HPDE6-E6E7 (cell line): ENCODE results near the gene DCX.
"Not testable (repeated sequence)": the region's sequence is repeated elsewhere in the genome, so short reads cannot be mapped to it uniquely, and the experiment has no call there.

Experiments used
- DNase-seq: peaks from one replicate; pipeline ENCODE4 v3.0.0; 2011; ENCODE audit warnings: missing footprints; ENCODE audit errors: extremely low spot score

The DCX gene

DNA sequence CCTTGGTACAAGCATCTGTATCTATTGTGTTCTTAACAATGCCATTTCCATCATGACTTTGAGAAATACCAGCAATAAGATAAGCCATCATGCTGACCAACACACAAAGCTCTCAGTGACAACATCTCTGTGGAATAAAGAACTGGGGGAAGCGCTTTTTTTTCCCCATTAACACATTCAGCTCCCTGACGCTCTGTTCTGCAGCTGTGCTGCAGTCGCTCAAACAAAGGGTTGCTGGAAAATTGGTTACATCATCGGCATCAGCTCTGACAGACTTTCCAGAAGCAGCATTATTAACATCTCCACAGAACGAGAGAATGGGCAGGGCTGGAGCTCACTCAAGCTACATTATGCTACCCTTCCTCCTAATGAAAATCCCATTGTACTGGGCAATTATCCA lies 39.9 kb downstream of the DCX start:
- DNase-seq: no peak

DNA sequence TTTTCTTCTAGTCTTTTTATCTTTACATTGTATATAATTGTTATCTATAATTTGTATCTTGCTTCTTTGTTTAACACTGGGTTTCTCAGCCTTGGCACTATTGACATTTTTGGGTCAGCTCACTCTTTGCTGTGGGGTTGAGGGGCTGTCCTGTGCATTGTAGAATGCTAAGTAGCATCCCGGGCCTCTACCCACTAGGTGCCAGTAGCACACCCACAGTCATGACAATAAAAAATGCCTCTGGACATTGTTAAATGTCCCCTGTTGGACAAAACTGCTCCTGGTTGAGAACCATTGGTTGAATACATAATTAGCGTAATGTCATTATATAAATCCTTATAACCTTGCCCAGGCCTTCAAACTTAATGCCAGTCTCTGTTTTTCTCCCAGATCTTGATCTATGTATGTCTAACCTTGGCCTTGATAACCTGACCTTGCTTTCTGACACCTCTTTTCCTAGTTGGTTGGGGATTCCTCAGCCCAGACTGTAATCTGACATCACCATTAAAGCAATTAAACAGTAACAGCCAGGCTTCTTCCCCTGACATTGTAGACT lies 46.1 kb downstream of the DCX start:
- no peak for DNase-seq

DNA sequence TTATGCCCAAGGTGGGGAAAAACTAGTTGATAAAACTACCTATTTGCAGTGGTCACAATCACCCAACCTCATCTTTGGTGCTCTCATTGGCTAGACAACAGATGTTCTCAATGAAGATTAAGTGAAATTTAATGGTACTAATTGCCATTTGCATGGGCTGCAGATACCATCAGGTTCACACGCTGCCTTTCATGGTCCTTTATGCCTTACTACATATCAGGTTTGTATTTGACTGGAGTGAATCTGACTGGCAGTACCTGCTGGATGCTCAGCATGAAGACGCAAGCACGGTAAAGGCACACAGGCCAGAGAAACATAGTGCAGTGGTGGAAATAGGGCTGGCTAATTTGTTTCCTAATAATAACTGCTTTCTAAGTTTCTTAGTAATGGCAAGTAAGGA lies 48.3 kb downstream of the DCX start:
- no peak for DNase-seq

DNA sequence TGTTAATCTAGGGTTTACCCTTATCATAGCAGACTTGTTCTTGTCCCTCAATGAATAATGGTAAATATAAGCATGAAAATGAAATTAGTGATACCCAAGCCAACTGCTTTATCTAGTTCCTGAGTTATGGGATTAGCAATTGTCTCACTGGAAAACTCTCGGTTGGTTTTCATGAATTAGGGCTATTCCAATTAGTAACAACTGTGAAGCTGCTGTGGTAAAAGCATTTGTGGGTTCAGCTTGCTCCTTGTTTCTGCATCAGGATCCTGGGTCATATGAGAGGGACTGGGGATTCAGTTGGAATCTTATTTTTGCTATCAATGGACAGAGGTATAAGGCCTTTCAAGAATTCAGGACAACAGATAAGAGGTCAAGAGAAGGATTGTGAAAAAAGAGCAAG lies 50.2 kb downstream of the DCX start:
- DNase-seq: no peak

DNA sequence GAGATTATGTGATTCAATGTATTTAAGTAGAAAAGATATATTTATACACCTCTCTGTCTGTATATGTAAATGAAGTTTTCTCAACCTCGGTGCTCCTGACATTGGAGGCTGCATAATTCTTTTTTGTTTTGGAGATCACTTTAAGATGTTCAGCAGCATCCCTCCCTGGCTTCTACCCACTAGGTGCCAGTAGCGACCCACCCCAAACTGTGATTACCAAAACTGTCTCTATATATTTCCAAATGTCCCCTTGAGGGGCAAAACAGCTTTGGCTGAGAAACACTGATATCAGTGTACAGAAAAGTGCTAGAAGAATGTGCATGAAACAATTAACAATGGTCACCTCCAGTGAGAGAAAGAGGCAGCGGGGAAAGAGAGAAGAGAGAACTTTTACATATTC lies 51.2 kb downstream of the DCX start:
- DNase-seq: no peak

DNA sequence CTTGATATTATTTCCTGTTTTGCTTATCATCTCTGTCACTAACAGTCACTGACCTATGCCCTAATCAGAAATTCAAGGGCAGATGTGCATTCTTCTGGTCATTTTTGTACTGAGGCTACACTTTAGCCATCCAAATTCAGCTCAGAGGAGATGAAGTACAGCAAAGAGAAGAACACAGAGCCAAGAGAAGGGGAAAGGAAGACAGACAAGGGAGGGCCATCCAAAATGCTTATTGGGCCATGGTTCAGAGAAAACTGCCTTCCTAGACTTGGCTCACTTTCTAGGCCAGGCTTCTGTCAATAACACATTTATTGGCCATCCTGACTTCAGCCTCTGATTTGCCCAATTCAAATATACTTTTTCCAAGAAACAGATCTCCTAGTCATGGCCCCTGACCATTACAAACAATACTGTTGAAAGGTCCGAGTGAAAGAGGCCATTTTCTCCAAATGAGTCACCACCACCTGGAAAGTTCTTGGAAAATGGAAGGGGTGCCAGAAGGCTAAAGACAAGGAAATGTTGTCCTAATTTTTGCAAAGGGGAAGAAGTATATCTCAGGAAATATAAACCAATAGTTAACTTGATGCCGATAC lies 56.4 kb downstream of the DCX start:
- DNase-seq: no peak

DNA sequence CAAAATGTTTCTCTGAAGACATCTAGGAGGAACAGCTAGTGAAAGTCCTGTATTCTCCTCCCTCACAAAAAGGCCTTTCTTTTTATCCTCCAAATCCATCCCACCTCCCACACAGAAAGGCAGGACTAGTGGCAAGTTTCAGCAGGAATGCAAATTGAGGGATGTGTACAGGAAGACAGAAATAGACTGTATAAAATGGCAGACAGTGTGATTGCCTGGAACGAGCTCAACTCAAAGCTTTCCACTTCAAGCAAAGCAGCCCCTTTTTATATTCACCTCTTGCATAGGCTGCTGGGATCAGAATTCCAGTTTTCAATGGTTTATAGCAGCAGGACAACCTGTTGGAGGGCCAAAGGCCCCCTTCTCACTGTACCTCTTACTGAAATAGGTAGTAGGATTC lies 57.5 kb downstream of the DCX start:
- DNase-seq: no peak

DNA sequence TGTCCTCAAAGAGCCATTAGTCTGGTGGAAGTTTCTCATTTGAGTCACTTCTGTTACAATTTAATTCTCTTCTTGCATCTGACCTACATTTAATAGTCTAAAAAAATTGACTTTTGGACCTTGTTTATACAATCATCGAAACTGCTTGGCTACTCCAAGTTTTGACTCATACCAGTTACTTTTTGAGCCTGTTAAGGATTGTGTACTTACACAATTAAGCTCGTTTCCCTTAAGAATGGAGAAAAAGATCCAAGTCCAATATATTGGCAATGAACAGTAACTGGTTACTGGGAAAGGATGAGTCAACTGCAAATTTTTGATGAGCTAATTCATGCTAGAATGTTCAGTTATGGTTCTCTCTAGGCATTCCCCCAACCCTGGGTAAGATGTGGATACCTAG lies 58.2 kb downstream of the DCX start:
- DNase-seq: no peak

DNA sequence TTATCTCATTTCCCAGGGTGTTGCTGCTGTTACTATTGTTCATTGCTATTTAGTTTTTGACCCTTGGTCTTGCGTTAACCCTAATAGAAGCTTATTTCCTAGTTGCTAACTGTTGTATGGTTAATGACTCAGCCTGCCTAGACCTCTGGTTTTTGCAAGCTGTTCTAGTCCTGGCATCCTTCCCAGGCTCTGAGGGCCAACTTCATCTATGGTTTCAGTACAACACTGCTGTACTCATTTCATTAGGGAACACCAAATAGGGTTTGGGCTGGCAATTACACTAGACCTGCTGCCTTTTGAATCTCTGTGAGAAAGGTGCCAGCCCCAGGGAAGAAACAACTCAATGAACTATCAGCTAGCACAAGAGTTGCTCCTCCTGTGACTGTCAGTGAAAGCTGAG lies 59.6 kb downstream of the DCX start:
- DNase-seq: no peak

DNA sequence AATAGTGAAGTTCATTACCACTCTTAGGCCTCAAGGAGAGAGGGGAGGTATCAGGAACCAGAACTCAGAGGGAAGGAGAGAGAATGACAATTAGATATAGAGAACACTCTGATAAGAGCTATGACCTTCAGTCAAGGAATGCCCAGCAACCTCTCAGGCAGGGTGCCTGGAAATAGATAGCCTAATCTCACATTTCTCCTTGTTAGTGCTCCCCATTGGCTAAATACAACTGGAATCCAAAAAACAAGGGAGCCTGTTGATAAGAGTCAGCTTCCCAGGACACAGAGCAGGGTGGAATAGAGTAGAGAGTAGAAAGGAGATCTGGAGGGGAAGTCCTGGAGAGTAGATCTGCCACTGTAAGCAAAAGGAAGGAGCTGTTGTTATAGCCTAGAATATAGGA lies 62.1 kb downstream of the DCX start:
- no peak for DNase-seq

DNA sequence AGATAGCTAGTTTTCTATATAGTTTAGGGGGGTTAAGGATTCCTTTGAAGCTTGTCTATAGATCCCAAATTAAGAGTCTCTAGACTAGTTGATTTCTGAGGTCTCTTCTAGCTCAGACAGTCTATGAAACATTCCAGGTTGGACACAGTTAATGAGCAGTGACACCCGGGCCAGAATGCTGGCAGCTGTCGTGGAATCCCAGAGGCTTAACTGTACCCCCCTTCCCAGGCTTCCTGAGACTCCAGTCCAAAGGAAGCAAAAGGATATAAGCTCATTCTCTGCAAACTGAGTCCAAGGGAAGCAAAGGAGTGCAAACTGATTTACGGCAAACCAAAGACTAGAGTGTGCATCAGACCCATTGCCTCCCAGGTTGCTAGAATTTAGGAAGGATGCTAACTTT lies 62.9 kb downstream of the DCX start:
- DNase-seq: no peak

DNA sequence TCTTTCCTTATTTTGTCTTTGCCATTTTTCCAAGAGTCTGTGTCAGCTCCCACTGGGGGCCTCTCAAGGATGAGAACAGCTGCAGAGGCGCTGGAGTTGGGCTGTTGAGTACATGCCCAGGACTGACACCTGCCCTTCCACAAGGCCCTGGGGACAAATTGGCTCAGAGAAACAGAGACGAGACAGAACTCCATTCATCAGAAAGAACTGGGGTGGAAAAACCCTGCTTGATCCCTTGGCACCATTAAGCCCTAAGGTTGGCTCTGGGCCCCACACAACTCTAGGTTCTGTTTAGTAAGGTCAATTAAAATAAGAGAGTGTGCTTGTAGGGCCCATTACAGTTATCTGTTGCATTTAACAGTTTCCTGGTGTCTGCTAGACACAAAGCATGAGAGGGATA lies 63.6 kb downstream of the DCX start:
- no peak for DNase-seq

DNA sequence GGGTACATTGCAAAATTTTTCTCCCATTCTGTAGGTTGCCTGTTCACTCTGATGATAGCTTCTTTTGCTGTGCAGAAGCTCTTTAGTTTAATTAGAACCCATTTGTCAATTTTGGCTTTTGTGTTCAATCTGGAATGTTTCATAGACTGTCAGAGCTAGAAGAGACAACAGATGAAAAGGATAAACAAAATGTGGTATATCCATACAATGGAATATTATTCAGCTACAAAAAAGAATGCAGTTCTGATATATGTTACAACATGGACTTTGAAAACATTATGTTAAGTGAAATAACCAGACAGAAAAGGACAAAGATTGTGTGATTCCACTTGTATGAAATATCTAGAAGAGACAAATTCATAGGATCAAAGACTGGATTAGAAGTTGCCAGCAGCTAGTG lies 65.8 kb downstream of the DCX start:
- not testable (repeated sequence) for DNase-seq

DNA sequence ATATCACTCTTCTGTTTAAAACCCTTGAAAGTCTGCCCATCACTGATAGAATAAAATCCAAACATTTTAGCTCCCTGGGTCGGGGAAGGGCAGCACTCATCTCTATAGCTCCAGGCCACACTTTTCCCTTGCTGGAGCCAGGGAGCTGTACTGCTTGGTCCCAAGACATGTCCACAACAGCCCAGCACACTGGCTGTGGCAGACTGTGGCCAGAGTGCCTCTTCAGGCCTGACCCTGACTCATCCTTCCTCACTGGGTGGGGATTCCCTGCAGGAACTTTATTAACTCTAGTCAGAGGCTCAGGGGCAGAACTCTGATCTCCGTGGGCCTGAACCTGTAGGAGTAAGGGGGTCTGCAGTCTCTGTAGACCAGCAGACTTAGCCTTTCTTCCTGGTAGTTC lies 71.9 kb downstream of the DCX start:
- no peak for DNase-seq

DNA sequence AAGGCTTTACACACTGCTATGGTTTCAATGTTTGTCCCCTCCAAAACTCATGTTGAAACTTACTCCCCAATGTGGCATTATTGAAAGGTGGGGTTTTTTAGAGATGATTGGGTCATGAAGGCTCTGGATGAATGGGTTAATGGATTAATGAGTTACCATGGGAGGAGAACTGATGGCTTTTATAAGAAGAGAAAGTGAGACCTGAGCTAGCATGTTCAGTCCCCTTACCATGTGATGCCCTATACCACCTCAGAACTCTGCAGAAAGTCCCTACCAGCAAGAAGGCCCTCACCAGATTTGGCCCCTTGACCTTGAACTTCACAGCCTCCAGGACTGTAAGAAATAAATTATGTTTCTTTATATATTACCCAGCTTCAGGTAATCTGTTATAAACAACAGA lies 72.8 kb downstream of the DCX start:
- no peak for DNase-seq

DNA sequence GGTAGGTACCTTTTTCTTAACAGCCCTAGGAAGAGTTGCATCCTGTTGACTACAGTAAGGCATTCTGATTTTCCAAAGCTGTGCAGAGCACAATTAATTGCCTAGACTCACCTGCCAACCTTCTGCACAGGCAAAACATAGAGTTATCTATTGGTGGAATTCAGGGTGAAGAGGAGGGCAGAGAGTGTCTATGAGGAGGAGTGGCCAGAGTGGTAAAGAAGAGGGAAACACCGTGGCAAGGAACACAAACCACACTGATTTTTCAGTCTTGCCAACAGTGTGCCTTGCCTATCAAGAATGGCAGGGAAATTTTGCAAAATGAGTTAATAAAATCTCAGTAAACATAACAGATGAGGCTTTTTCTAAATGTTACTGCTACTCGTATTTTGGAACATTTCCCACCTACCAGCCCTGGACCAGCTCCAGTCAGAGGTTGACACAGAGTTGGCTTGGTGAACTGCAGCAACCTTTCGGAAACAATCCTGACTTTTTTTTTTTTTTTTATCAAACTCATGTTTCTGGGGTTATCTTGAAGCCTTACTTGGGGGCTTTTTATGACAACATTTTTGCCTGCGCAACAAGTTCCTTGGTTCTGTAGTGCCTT lies 73.8 kb downstream of the DCX start:
- DNase-seq: no peak

DNA sequence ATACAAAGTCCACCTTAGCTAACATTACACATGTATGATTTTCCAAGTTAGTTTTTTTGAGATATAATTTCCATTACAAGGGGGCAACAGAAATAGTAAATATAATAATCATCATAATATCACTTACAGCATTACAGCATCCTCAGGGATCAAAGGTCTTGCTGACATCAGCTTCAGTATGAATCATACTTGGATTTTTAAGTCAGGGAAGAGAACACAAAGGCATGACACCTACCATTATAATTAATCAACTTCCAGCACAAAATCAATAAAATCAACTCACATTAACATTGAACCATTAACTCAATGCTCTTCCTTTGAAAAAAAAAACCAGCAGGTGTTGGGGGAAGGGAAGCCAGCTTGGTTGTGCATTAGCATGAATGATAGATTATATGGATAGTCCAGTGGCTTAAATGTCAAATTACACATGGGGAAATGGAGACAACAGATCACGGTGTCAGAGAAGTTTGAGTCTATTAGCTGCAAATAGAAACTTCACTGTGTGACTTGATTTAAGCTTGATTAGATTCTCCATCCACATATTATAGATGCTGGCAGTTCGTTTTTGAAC lies 74.8 kb downstream of the DCX start:
- no peak for DNase-seq

DNA sequence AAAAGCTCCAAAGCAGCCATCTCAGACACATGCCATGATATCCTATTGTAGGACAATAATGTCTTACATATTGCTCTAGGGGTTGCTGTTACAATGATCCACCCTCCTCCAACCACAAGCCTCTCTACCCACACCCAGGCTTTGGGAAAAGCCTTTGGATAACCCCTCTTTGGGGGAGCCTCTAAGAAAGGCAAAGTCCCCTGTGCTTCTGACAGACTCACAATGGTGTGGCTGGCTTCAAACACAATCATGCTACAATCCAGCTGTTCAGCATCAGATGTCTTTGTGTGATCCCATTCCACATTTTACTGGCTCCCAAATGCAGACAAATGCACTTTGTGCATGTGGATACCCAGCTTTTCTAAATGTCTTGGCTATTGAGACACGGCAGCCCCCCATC lies 75.9 kb downstream of the DCX start:
- DNase-seq: no peak

DNA sequence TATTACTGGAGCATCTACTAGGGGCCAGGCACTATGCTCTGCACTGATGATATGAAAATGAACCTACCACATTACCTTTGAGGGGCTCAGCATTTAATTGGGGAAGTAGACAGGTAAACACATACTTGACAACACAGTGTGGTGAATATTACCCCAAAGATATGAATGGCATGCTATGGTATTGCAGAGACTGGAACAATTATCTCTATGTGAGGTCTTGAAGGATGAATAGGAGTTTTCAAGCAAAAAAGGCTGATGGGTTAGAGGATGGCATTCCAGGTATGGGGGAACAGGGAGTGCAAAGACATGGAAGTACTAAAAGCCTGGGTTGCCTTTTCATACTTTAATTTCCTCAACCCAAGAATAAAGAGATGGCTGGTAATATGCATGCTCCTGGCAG lies 82.6 kb downstream of the DCX start:
- DNase-seq: no peak

DNA sequence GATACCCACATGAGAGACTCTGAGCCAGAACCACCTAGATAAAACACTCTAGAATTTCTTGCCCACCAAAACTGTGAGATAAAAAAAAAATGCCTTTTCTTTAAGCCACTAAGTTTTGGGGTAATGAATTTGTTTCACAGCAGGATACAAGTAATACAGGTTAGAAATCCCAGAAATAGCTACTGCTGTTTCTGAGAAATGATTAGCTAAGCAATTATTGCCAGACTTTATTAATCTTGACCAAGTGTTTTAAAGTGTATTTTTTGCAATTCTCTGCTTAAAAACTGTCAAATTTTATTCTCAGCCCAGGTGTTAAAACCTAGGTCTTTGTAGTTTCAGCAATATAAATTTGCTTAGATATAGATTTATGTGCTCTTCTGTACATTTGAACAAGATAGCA lies 83.1 kb downstream of the DCX start:
- DNase-seq: no peak

DNA sequence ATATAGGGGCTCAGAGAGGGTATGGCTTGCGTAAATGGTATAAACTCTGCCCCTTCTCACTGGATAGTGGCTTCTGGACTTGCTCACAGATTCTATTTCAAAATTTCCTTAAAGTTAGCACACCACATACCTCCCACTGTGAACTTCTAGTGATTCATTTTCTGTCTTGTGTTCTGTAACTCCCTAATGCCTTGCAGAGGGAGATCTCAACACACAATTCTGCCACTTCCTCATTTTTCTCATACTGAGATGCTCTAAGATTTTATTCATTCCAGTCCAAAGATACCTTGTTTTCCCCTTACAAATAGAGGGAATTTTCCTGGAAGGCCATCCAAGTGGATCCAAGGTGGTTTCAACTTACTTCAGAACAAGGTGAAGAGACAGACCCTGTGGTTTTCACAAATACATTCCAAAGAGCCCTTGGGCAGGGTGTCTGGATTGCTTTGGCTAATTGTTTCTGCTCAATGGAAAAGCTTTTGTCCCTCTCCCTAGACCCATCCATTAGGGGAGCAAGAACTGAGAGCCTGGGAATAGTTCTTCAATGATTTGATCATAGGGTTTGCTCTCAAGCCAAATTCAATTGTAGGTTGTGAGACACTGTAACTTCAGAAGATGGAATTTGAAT lies 89.6 kb downstream of the DCX start:
- DNase-seq: no peak

DNA sequence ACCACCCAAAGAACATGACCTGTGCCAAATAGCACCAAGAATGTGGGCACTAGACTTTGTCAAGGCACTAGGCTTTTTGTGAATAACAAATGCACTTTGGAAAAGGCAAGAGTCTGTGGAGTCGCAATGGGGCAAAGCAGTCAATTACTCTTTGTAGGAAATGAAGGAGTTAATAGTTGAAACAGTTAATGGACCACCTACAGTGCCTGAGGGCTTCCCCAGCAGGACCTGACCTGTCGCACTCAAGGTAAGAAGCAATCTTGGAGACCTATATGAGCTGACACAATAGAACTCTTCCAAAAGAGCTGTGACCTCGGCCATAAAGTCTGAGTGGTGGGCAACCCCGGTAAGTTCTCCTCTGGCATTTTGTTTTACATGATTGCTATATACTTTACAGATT lies 92.5 kb downstream of the DCX start:
- DNase-seq: no peak

DNA sequence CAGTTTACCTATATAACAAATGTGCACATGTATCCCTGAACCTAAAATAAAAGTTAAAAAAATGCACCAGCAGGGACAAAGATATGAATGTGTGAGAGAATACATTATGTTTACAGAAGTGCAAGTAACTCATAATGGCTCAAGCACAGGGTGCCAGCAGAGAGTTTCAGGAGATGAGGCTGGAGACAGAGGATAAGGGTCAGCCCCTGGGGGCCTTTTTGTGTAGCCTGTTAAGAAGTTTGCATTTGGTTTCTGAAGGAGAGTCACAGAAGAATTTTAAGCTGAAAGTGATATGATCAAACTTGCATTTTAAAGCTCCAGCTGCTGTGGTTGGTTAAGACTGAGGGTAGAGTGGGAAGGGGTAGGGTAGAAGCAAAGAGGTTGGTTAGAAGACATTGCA lies 93.1 kb downstream of the DCX start:
- no peak for DNase-seq
